HCT116 (cell line): ENCODE data around the gene PLA2G4C. TPM values are rescaled to one million over a fixed set of nuclear protein-coding genes. Genes with fewer than 3 reads are reported as not detected.

Experiments
- ATAC-seq: fragments of 200-7000 bp; cut with Tn5 transposase; 2 replicates; pipeline ENCODE4 v1.9.1; 2020; ENCODE audit warnings: mild to moderate bottlenecking, moderate library complexity
- BruUV-seq: library from RNA; stranded (reverse); fragments of 400-500 nt; replicated peaks from 2 replicates; lab custom pipeline; 2021; lab: Mats Ljungman, UMichigan
- CTCF ChIA-PET: fragments of 300-600 bp; sonication (Branson Sonifier 250); formaldehyde crosslinking; loops from one replicate; lab custom pipeline; 2021; ENCODE audit warnings: antibody characterized with exemption; lab: Charles Lee
- POLR2A ChIA-PET: fragments of 300-600, 350-600 bp; sonication (Branson Sonifier 250); formaldehyde crosslinking; loops from one replicate; lab custom pipeline; 2021; ENCODE audit warnings: antibody characterized with exemption; lab: Charles Lee
- RAD21 ChIA-PET, 2 experiments: fragments of 300-600 bp; sonication (Branson Sonifier 250); formaldehyde crosslinking; loops; one replicate each; lab custom pipeline; 2023; ENCODE audit warnings: low total read pairs in 2 of 2; ENCODE audit not compliant: uncharacterized antibody in 2 of 2, unreplicated experiment in 2 of 2, low non-redundant PET in 1 of 2; lab: Charles Lee
- DNase-seq: peaks from one replicate; pipeline ENCODE4 v3.0.0-alpha.2; 2010; ENCODE audit warnings: low read depth, low spot score
- H2AFZ ChIP-seq: fragments of 200-600 bp; shearing (Covaris generic), sonication (generic); 2 replicates; pipeline ENCODE4 v1.6.1; 2017; ENCODE audit warnings: low read depth, mixed run types, mixed read lengths, antibody characterized with exemption, low read length; ENCODE audit not compliant: poor library complexity, severe bottlenecking
- H3K27ac ChIP-seq: 2 replicates; pipeline ENCODE4 v1.5.1; 2012; ENCODE audit warnings: low read depth, low read length
- H3K27me3 ChIP-seq: fragments of 200-600 bp; sonication (generic); 2 replicates; pipeline ENCODE4 v1.6.1; 2016; ENCODE audit warnings: mixed run types, low read length, mixed read lengths; ENCODE audit not compliant: insufficient read depth
- H3K36me3 ChIP-seq, 2 experiments: fragments of 200-500 bp in 1 of 2; fragments of 200-600 bp in 1 of 2; sonication (Bioruptor generic) in 1 of 2; sonication (generic) in 1 of 2; 2 replicates each; pipeline versions ENCODE4 v1.5.1 to v1.6.1; 2014 to 2016; ENCODE audit warnings: low read length in 2 of 2, inconsistent platforms in 1 of 2, mixed read lengths in 1 of 2, mixed run types in 1 of 2; ENCODE audit not compliant: insufficient read depth in 2 of 2, control insufficient read depth in 1 of 2
- H3K4me1 ChIP-seq, 2 experiments: fragments of 200-600 bp in 1 of 2; sonication (generic) in 1 of 2; 2 replicates each; pipeline versions ENCODE4 v1.5.1 to v1.6.1; 2012 to 2017; ENCODE audit warnings: low read length in 2 of 2, inconsistent platforms in 1 of 2, mild to moderate bottlenecking in 1 of 2, mixed read lengths in 1 of 2, mixed run types in 1 of 2, moderate library complexity in 1 of 2; ENCODE audit not compliant: insufficient read depth in 2 of 2, control insufficient read depth in 1 of 2
- H3K4me2 ChIP-seq: fragments of 200-600 bp; sonication (generic); 2 replicates; pipeline ENCODE4 v1.6.1; 2017; ENCODE audit warnings: mixed run types, low read length, mixed read lengths
- H3K4me3 ChIP-seq, 2 experiments: fragments of 200-600 bp in 1 of 2; sonication (generic) in 1 of 2; replicated peaks in 1 of 2; 2 replicates each; pipeline ENCODE4 v1.5.1; 2011 to 2016; ENCODE audit warnings: low read length in 2 of 2, control low read depth in 1 of 2, low read depth in 1 of 2, mild to moderate bottlenecking in 1 of 2, mixed read lengths in 1 of 2, mixed run types in 1 of 2
- H3K79me2 ChIP-seq: fragments of 200-600 bp; sonication (generic); 2 replicates; pipeline ENCODE4 v1.6.1; 2017; ENCODE audit warnings: mild to moderate bottlenecking, mixed run types, low read length, moderate library complexity, mixed read lengths; ENCODE audit not compliant: insufficient read depth
- H3K9ac ChIP-seq: fragments of 200-600 bp; sonication (generic); 2 replicates; pipeline ENCODE4 v1.6.1; 2016; ENCODE audit warnings: low read length, mixed read lengths
- H3K9me2 ChIP-seq: fragments of 200-600 bp; sonication (generic), shearing (Covaris generic); 2 replicates; pipeline ENCODE4 v1.6.1; 2017; ENCODE audit warnings: mixed run types, mild to moderate bottlenecking, moderate library complexity; ENCODE audit not compliant: insufficient read depth
- H3K9me3 ChIP-seq, 2 experiments: fragments of 200-500 bp in 1 of 2; fragments of 200-600 bp in 1 of 2; sonication (Bioruptor generic) in 1 of 2; sonication (generic) in 1 of 2; 2 replicates each; pipeline ENCODE4 v1.6.1; 2014 to 2017; ENCODE audit warnings: low read length in 2 of 2, mixed read lengths in 2 of 2, inconsistent platforms in 1 of 2, low read depth in 1 of 2, mild to moderate bottlenecking in 1 of 2, mixed run types in 1 of 2, moderate library complexity in 1 of 2; ENCODE audit not compliant: control insufficient read depth in 1 of 2, insufficient read depth in 1 of 2
- H4K20me1 ChIP-seq: fragments of 200-600 bp; sonication (generic), shearing (Covaris generic); 2 replicates; pipeline ENCODE4 v1.6.1; 2017; ENCODE audit warnings: mixed run types, mild to moderate bottlenecking, moderate library complexity; ENCODE audit not compliant: insufficient read depth
- POLR2A ChIP-seq: IDR thresholded peaks from 2 replicates; pipeline ENCODE4 v1.7.0; 2011; ENCODE audit warnings: borderline replicate concordance; ENCODE audit not compliant: insufficient read depth, insufficient read length; ENCODE audit errors: extremely low read depth
- RAD21 ChIP-seq: IDR thresholded peaks from 2 replicates; pipeline ENCODE4 v1.6.1; 2012; ENCODE audit warnings: low read depth, mild to moderate bottlenecking
- SIN3A ChIP-seq: IDR thresholded peaks from 2 replicates; pipeline ENCODE4 v1.6.1; 2012; ENCODE audit warnings: low read depth
- YY1 ChIP-seq: IDR thresholded peaks from 2 replicates; pipeline ENCODE4 v1.6.1; 2011; ENCODE audit warnings: low read length, low read depth, moderate library complexity, mild to moderate bottlenecking; ENCODE audit not compliant: insufficient replicate concordance; ENCODE audit errors: extremely low read depth
- intact Hi-C: fragments of 100-400 bp; cut with micrococcal nuclease; formaldehyde crosslinking; loops from 2 replicates; pipeline ENCODE4 v1.10.0; 2022
- total RNA-seq: library from RNA; stranded (reverse); gene quantifications from one replicate; pipeline ENCODE4 v1.2.1, GENCODE V29; 2021; ENCODE audit not compliant: unreplicated experiment

Gene PLA2G4C
- total RNA-seq, 1 experiment from 2014 or later, result 1.7 TPM

DNA sequence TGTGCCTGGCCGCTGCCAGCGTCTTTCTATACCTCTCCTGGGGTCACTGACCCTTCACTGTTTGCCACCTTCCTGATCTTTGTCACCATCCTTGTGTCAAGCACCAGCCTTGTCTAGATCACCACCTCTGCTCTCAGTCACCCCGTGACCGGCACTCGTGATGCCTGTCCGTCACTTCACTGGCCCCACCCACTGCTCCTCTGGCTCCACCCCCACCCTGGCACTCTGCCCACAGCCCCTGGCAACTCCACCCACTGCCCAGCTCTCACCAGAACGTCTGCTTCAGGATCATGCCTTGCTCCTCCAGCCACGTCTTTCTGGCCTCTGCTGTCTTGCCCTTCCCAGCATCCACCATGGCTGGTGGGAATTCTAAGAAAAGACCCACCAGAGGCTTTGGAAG, 24.8 kb upstream of the PLA2G4C start:
- Histone ChIP-seq H3K27me3 (no peaks in the 10 kb centered on the region), H2AFZ (no peak overlapping the region), H3K9ac (no peak overlapping the region), H3K27ac (no peak overlapping the region), H3K9me3 (no peaks in the 10 kb centered on the region), H3K4me1 (no peaks in the 10 kb centered on the region), H3K4me3 (no peak overlapping the region), H4K20me1 (no peaks in the 10 kb centered on the region), H3K79me2 (no peaks in the 10 kb centered on the region), H3K9me2 (no peaks in the 10 kb centered on the region), H3K36me3 (peaks cover 3 to 18% of the 10 kb centered on the region in 2 experiments; a peak in 3 of 4 replicates), H3K4me2 (no peak overlapping the region)
- no peak for DNase-seq
- ATAC-seq, result peak; percentile 60
- TF ChIP-seq RAD21 (no peak), YY1 (no peak)
- CTCF ChIA-PET, result no interaction called here
- BruUV-seq, result no TSS peak
- intact Hi-C loops, result no loop called here
- RAD21 ChIA-PET, result no interaction called here
- POLR2A ChIA-PET, result no interaction called here

DNA sequence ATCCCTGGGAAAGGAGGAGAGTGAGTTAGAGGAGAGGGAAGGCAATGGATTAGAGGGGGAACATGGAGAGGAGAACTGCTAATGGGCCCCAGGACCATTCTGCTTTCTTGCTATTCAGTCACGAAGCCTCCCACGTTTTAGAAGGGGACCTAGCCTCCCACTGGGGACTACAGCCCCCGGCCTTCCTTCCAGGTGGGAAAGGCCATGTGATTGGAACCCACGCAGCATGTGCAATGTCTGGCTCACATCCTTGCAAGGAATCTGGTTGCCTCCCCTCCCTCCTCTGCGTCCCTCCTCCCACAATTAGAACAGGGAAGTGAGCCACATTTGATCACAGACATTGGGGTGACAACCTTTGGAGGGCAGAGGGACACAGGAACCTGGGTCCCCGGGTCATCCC, 22.5 kb upstream of the PLA2G4C start:
- Histone ChIP-seq H3K36me3 (peaks cover 5 to 22% of the 10 kb centered on the region in 2 experiments), H3K9me3 (no peaks in the 10 kb centered on the region), H3K4me3 (no peak overlapping the region), H3K4me1 (no peaks in the 10 kb centered on the region), H3K4me2 (no peak overlapping the region), H3K9me2 (no peaks in the 10 kb centered on the region), H4K20me1 (no peaks in the 10 kb centered on the region), H3K79me2 (no peaks in the 10 kb centered on the region), H3K27ac (no peak overlapping the region), H2AFZ (no peak overlapping the region), H3K27me3 (no peaks in the 10 kb centered on the region), H3K9ac (no peak overlapping the region)
- RAD21 ChIA-PET, result no interaction called here
- no TSS peak for BruUV-seq
- POLR2A ChIA-PET, result no interaction called here
- no peak for DNase-seq
- intact Hi-C loops, result no loop called here
- ATAC-seq, result no peak
- CTCF ChIA-PET, result no interaction called here
- TF ChIP-seq SIN3A (no peak), POLR2A (no peak)
